Gastrocnemius medialis (tissue), 4 donors: ENCODE results near the gene SCG5. TPM values are rescaled to one million over a fixed set of nuclear protein-coding genes. Genes with fewer than 3 reads are reported as not detected.

Experiments used
- ATAC-seq, 2 donors: fragments of 150-250 bp; one replicate each; pipeline ENCODE4 v1.9.1; 2016
- DNase-seq, 2 donors: peaks; one replicate each; pipeline ENCODE4 v3.0.0-alpha.2; 2019
- H3K27ac ChIP-seq, 4 donors: fragments of 200-600 bp; sonication (generic); 1 replicate in 1 of 4; 2 replicates in 3 of 4; pipeline ENCODE4 v1.5.1; 2016 to 2018; ENCODE audit warnings: mild to moderate bottlenecking in 2 of 4, moderate library complexity in 1 of 4
- H3K27me3 ChIP-seq, 3 donors: fragments of 200-600 bp; sonication (generic) in 2 of 3; 1 replicate in 1 of 3; 2 replicates in 2 of 3; pipeline versions ENCODE4 v1.5.1 to v1.6.0; 2016 to 2019; ENCODE audit warnings: mild to moderate bottlenecking in 1 of 3, moderate library complexity in 1 of 3
- H3K36me3 ChIP-seq, 2 donors: fragments of 200-600 bp; sonication (generic) in 1 of 2; one replicate each; pipeline ENCODE4 v1.5.1; 2017 to 2018
- H3K4me1 ChIP-seq, 2 donors: fragments of 200-600 bp; sonication (generic) in 1 of 2; one replicate each; pipeline ENCODE4 v1.5.1; 2016 to 2017; ENCODE audit warnings: mild to moderate bottlenecking in 2 of 2
- H3K4me3 ChIP-seq, 4 donors: fragments of 200-600 bp; sonication (generic) in 3 of 4; 1 replicate in 1 of 4; 2 replicates in 3 of 4; pipeline ENCODE4 v1.5.1; 2016 to 2019; ENCODE audit warnings: mild to moderate bottlenecking in 2 of 4
- H3K9me3 ChIP-seq, 3 donors: fragments of 200-600 bp; sonication (generic) in 2 of 3; 1 replicate in 1 of 3; 2 replicates in 2 of 3; pipeline ENCODE4 v1.5.1; 2016 to 2019
- CTCF ChIP-seq, 5 experiments: fragments of 450-650 bp in 3 of 5; fragments of 200-600 bp in 2 of 5; sonication (generic) in 2 of 5; IDR thresholded peaks in 4 of 5; conservative IDR thresholded peaks in 1 of 5; 1 replicate in 4 of 5; 2 replicates in 1 of 5; pipeline ENCODE4 v1.5.1; 2016 to 2019; ENCODE audit warnings: antibody characterized with exemption in 5 of 5, mild to moderate bottlenecking in 3 of 5, moderate library complexity in 3 of 5
- POLR2A ChIP-seq, 2 donors: fragments of 450-650 bp; IDR thresholded peaks; one replicate each; pipeline ENCODE4 v1.6.1; 2017; ENCODE audit warnings: antibody characterized with exemption in 2 of 2, mild to moderate bottlenecking in 2 of 2, moderate library complexity in 2 of 2
- in situ Hi-C, 4 donors: fragments of 200-750 bp; cut with MboI; loops; one replicate each; pipeline versions ENCODE4 v1.15.0 to v1.8.0; 2017; ENCODE audit warnings: low sequenced_read_pairs in 4 of 4
- intact Hi-C: fragments of 100-400 bp; cut with DNase I; formaldehyde crosslinking; loops from one replicate; pipeline ENCODE4 v1.15.1; 2023; ENCODE audit warnings: low total_unique reads
- total RNA-seq, 4 donors: library from RNA; depleted of rRNA; stranded (reverse); fragments of >200 nt; gene quantifications; one replicate each; pipeline versions ENCODE4 v1.1.0 to v1.2.3, GENCODE V29; 2016

The SCG5 gene
- total RNA-seq, 4 donors from 2014 or later = 0.53 TPM; not detected in 3

GRCh38 chr15:32746116-32746857 is 104.8 kb downstream of the SCG5 start:
- in situ Hi-C loops = no loop called here
- H3K4me1 ChIP-seq = no peaks in the 10 kb centered on the region
- intact Hi-C loops = no loop called here
- H3K9me3 ChIP-seq = no peaks in the 10 kb centered on the region
- no peak overlapping the region for H3K4me3 ChIP-seq
- no peak for DNase-seq
- TF ChIP-seq CTCF (IDR thresholded peaks at IDR 0.05 in 4 of 5, conservative IDR thresholded peaks at IDR 0.05 in 1 of 5) = no peak
- TF ChIP-seq POLR2A (IDR thresholded peaks at IDR 0.05) = no peak
- no peak overlapping the region for H3K27ac ChIP-seq
- ATAC-seq = no peak
- H3K36me3 ChIP-seq = no peaks in the 10 kb centered on the region
- H3K27me3 ChIP-seq = no peaks in the 10 kb centered on the region

Other genes starting within 250 kb of the SCG5 start
- gene GOLGA8K, start 238.4 kb upstream of the SCG5 start, total RNA-seq = not detected
- gene GOLGA8O, start 186.1 kb upstream of the SCG5 start, total RNA-seq = under 1 TPM in 1 of 4 donors, not detected in 3; 0.56 TPM
- gene GOLGA8N, start 48.3 kb upstream of the SCG5 start, total RNA-seq = 1 to 10 TPM; 1.1 to 5.0 (median 1.9) TPM
- 1 to 10 TPM in 2 of 4 donors, under 1 TPM in 2; 0.49 to 5.3 (median 2.3) TPM for gene ARHGAP11A, start 26.2 kb upstream of the SCG5 start, total RNA-seq
- gene GREM1, start 76.3 kb downstream of the SCG5 start, total RNA-seq = 1 to 10 TPM in 1 of 4 donors, under 1 TPM in 2, not detected in 1; 0.31 to 1.0 (median 0.41) TPM